HG03039 (cell line): ENCODE data around the gene UQCR10.

Source experiments
- ATAC-seq: cut with Tn5 transposase; IDR thresholded peaks from one replicate; pipeline ENCODE4 v1.9.1; 2021; ENCODE audit warnings: mild to moderate bottlenecking, moderate library complexity; ENCODE audit not compliant: unreplicated experiment

The UQCR10 gene

DNA sequence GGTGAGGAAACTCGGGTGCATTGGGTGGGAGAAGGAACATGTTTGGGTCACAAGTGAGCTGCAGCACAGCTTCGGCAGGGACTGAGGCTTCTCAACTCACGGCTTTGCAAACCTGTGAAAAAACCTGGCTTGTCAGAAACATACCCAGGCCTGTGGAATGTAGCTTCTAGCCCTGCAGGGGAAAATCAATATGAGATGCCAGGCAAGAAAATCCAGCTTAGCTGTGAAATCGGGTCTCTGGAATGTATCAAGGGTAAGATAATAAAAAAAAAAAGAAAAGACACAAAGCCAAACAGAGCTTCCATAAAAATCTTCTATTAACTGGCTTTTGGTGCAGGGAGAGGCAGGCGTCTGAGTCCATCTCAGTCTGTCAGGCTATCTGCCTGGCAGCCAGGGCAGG, 28.5 kb downstream of the UQCR10 start:
- no peak for ATAC-seq

DNA sequence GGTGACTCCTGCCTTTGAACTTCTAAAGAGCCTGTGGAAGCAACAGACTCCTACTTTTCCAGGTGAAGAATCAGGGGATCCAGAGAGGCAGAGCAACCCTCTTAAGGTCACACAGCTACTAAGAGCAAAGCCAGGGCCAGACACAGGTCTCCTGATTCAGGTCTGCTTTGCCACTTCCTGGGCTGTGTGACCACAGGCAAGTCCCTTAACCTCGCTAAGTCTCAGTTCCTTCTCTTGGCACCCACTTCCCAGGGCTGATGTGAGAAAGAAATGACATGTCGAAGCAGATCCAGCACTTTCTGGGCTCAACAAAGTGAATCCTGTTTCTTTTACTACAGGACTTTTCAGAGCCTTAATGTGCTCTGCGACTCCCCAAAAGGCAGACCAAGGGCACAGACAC, 30.2 kb downstream of the UQCR10 start:
- no peak for ATAC-seq

DNA sequence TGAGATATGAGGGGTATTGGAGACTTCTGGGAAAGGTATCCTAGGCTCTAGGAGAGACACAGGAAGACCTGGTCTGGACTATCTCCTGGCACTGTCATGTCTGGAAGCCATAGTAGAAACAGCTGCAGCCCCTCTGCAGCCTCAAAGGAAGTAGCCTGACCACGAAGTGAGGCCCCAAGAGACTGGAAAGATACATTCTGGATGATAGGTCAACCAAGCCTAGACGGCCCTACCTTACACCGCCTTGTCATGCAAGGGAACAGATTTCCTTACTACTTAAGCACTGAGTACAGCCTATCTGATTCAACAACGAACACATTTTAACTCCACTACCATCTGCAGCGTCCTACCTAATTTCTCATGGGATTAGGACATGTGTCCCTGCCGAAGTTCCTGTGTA, 31.1 kb downstream of the UQCR10 start:
- ATAC-seq: no peak

DNA sequence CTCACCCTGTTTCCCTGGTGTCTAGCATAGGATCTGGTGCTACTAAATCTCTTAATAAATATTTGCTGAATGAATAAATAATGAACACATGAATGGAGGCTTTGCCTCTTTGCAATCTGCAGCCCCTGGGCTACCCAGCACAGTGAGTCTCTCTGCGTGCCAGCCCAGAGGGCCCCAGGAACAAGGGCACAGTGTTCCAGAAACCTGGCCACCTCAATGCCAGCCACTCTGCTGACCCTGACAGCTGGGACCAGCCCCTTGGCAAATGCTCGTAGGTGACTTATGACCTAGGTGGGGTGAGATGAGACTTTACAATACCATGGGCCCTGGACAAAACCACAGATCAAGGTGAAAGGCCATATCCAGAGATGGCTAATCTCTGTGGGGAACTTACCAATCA, 31.6 kb downstream of the UQCR10 start:
- ATAC-seq: no peak

DNA sequence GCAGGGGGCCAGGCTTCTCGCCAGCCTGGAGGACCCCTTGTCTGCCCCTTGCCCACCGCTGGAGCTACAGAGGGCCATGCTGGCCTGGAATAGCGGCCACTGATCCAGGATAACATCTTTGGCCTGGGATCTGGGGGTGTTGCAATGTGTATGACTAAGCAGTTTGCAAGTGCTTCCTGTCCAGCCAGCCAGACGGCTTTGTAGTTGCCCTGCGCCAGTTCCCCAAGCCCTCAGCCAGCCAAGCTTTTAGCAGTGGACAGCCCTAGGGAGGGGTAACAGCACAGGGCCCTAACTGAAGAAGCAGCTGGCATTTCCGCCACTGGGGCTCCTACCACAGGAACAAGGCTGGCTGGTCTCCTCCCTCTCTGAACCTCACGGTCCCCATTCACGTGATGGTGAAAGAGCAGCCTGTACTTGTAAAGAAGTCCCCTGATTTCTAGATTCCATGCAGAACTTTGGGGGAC, 32.1 kb downstream of the UQCR10 start:
- ATAC-seq: no peak

DNA sequence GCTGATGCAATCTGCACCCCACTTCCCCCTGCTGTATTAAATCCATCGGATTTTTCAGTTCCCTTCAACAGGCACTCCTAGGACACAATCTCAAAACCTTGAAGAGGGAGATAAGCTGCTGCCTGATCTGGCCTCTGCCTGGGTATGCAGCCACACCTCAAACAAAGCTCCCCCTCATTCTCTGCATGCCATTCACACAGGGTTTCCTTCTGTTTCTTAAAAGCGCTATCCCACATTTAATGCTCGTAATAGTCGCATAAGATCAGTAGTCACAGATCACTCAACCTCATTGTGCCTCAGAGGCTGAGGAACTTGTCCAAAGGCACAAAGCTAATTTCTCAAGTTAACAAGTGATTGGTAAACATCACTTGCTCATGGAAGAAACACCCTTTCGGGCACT, 34.0 kb downstream of the UQCR10 start:
- ATAC-seq: no peak

DNA sequence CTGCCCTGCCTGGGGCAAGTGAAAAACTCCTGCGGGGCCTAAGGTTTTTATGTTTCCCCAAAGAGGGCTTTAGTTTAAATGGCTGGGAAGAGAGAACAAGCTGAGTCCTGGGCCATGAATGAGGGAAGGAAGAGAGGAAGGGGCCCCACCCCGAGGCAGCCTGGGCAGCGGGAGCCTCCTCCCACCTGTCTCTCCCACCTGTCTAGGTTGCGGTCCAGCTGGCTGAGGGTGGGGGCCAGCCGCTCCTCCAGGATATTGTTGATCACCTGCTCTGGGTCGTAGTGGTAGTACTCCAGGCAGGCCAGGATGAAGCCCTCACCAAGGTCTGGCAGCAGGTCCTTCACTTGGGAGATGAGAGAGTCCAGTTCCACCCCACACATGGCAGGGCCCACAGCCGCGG, 34.6 kb downstream of the UQCR10 start:
- ATAC-seq: no peak

DNA sequence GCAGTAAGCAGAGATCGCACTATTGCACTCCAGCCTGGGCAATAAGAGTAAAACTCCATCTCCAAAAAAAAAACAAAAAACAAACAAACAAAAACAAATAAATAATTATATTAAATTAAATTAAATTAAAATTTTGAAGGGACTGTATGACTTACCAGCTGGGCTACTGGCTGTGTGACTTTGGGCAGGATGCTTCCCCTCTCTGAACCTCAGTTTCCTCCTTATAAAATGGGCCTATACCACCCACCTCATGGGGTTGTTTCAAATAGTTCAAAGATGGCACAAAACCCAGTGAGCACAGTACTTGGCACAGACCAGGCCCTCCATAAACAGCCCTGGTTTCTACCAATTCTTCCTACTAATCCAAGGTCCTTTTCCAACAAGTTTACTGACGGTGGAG, 36.0 kb downstream of the UQCR10 start:
- ATAC-seq: no peak

DNA sequence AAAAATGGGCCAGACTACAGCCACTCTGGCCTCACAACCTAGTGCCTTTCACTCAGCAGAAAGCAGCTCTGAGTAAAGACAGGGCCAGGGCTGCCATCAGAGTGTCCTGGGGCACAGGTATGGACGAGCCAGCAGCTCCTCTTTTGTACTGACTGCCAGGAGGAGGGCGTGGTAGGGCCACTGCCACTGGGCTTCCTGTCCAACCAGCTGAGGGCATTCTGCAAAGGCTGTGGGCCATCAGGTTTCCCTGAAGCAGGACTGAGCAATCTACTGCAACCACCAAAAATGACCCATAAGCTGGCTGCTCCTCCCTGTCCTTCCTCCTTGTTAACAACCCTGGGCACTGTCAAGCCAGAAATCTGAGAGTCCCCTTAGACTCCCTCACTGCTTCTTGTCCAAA, 37.8 kb downstream of the UQCR10 start:
- no peak for ATAC-seq

DNA sequence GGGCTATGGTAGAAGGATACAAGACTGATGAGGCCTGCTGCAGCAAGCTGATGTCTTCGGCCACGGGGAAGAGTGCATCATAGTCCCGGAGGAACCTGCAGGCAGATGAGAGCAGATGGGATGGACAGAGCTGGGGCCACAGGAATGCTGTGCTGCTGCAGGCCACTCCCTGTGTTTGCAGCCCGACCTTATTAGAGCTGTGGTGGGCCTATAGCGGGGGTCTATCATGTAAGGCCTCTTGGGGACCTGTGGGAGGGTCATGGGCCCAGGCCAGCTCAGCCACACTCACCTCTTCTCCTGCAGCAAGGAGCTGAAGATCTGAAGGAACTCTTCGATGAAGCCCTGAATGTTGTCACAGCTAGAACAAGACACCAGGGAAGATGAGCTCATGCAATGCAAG, 39.0 kb downstream of the UQCR10 start:
- ATAC-seq: no peak

DNA sequence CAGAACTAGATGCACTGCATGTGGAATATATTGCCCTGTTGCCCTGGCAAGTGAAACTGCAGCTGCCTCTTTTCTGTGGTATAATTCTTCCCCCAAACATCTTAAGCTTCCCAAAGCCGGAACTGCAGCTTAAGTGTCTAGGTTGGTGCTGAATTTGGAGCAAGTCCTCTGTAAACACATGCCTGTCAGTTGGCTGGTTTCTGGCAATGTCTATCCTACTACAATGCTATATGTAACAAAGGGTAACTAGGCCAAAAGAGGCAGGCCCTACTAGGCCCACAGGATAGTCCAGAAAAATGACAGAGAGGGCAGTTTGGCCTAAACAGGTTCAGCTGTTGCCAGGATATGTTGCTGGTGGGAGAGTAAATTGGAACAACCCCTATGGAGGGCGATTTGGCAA, 43.0 kb downstream of the UQCR10 start:
- ATAC-seq: no peak

DNA sequence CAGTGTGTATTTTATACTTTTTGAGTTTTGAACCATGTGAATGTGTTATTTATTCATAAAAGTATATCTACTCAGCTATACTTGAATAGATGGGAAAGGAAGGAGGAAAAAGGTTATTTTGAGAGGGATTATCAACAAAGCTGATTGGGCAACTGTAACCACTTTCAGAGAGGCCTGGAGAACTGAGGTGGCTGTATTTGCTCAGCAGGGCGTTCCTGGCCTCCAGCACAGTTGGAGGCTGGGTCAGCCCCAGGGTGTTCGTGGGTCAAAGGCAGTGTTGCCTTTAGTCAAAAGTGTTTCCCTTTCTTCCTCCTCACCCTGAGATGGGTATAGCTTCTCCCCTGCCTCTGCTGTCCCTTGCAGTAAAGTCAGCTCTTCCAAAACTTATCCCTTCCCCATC, 44.2 kb downstream of the UQCR10 start:
- no peak for ATAC-seq

DNA sequence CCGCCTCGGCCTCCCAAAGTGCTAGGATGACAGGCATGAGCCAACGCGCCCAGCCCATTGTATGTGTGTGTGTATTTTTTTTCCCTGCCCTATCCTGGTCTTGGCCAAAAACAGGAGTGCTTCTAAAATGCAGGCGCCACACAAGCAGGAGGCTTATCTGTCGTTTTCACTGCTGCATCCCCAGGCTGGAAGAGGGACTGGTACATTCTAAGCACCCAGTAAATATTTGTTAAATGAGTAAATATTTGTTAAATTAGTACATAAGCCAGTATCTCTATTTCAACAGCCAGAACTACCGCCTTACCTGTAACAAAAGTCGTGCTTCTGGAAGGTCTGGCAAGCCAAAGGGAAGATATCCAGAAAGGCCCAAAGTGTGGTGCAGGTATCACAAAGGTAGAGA, 46.0 kb downstream of the UQCR10 start:
- no peak for ATAC-seq

DNA sequence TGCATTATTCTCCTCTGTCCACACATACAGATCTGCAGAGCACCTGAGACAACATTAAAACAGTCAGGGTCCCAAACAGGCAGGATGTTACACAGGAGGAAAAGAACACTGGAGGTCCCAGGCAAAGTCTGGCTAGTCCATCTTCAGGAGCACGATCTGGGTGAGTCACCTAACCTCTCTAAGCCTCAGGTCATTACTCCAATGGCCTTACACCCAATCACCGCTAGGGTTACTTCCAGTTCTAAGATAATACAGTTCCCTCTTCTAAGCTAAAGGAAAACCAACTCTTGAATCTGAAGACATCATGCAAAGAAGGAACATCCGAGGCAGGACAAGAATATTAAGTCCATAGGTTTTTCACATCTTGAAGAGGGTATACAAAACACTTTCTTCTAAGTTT, 46.4 kb downstream of the UQCR10 start:
- ATAC-seq: no peak

DNA sequence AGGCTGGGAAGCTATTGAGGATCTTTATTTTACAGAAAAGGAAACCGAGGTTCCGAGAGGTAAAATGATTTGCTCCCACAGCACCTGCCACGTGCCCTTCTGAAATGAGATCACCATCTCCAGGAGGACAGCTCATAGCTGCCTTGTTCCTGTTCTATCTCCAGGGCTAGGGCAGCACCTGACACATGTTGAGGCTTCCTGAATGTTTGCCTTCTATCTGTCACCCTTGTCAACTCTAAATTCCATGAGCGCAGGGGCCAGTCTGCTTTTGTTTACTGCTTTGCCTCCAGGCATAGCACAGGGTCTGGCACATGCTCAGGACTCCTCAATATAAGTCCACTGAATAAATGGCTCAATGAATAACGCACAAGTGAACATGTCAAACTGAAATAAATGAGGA, 46.8 kb downstream of the UQCR10 start:
- no peak for ATAC-seq

DNA sequence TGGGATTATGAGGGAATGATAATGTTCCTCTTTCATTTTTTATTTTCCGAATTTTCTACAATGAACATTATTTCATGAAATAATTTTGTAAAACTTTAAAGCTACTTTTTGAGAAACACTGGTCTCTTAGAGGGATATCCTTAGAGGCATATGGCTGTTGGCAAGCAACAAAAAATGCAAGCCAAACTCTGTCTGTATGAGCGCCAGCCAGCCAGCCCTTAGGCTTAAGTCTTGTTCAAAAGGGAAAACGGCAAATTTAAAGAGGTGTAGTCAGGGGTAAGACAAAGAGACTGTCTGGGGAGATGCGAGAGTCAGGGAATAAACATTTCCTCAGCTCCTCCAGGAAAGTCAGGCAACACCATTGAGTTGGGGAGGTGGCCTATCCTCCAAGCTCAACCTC, 48.4 kb downstream of the UQCR10 start:
- no peak for ATAC-seq

DNA sequence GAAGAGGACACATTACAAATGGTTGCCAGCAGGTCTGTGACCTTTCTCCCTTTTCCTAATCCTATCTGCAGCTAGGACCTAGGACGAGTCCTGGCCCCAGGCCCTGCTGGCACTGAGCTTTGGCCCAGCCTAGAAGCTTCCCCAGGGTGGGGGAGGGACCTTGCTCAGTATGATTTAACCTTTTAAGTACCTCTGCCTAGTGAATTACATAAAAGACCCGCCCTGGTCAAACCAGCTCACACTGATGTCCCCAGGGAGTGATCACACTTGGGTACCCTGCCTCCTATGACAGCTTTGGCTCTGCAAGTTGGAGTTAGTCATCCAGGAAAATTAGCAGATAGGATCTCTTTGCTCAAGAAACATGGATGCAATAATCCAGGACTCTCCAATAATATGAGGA, 49.0 kb downstream of the UQCR10 start:
- ATAC-seq: no peak

DNA sequence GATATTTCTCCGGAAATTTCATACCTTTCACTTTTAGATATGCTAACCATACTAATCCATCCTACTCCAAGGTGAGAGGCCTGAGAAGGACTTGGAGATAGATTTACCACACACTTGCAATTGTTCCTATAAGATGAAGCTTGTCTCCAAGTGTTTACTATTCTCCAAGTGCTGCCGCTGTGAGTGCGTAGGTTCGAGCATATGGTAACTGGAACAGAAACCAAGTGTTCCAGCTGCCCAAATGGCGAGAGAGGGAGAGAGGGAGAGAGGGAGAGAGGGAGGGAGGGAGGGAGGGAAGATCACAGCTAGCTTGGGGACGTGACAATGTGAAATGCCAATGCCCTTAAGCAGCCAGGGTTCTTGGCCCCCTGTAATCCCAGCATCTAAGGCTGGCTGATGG, 49.4 kb downstream of the UQCR10 start:
- no peak for ATAC-seq

DNA sequence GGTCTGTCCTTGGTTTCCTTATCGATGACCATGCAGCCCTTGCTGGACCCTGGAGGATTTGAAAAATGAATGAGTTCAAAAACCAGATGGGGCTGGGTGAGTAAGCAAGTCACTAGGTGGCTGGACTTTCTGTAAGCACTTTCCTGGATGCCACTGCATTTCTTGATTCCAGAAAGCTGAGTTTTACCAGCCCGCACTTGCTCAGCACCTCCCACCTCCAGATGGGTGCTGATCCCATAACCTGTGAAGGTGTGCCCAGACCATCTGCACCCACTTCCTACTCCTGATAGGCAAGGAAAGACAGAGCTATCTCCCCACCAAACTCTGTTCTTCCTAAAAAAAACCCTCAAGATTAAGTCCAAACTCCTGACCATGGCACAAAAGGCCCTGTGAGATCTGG, 49.8 kb downstream of the UQCR10 start:
- ATAC-seq: no peak

DNA sequence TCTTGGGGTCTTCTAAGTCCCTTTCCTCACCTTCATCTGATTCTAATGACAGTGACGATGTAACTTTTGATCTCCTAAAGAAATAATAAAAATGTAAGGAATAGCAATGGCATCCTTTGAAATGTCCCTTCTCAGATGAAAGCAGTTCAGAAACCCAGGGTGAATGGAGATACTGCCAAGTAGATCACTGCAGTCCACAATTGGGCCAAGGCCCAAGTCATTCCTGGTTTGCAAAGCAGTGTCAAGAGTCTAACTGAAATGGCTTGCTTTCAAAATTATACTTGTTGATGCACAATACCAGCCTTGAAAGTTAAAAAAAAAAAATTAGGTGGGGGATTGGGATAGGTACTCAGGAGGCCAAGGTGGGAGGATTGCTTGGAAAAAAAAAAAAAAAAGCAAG, 50.6 kb downstream of the UQCR10 start:
- no peak for ATAC-seq

DNA sequence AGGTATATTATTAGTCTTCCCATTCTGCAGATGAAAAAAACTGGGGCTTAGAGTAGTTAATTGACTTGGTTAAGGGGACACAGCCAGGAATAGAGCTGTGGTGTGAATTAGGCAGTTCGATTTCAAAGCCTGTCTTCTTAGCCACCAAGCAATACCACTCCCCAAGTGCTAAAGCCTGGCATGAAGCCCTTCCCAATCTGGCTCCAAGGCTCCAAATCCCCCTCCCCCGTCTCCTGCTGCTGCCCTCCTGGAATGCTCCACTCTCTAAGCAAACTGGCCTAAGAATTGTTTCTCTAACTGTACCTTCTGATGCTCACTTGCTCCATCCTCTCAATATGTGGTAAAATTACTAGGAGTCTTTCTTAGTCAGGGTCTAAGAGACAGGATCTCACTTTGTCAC, 52.3 kb downstream of the UQCR10 start:
- no peak for ATAC-seq
